WI38 (cell line): ENCODE measurements around the gene RFX3.

Source experiments
- H3K4me3 ChIP-seq: 2 replicates; pipeline ENCODE4 v1.5.1; 2011; ENCODE audit warnings: low read depth, mild to moderate bottlenecking, control low read depth, low read length
- TF ChIP-seq, protein P1 (sequence below): IDR thresholded peaks from 2 replicates; pipeline ENCODE4 v1.5.1; 2012; ENCODE audit warnings: low read depth, mild to moderate bottlenecking, control low read depth, low read length

Gene RFX3

DNA sequence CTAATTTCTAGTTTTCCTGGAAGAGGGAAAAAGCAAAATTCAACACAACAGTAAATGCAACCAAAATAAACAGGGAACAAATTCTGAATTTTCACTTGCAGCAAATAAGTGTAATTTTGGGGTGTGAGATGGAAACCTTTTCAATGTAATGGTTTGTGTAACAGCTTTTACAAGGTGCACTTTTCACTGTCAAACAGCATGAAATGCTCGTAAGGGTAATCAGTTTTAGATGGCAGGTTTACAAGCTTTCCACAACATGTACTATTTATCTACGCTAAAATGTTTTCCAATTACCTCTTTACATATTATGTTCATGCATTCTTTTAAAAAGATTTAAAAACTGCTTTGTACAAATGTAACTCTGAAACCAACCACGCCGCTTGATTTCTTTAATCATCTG lies 115.3 kb downstream of the RFX3 start:
- H3K4me3 ChIP-seq, result no peak overlapping the region
- TF ChIP-seq, protein P1, sequence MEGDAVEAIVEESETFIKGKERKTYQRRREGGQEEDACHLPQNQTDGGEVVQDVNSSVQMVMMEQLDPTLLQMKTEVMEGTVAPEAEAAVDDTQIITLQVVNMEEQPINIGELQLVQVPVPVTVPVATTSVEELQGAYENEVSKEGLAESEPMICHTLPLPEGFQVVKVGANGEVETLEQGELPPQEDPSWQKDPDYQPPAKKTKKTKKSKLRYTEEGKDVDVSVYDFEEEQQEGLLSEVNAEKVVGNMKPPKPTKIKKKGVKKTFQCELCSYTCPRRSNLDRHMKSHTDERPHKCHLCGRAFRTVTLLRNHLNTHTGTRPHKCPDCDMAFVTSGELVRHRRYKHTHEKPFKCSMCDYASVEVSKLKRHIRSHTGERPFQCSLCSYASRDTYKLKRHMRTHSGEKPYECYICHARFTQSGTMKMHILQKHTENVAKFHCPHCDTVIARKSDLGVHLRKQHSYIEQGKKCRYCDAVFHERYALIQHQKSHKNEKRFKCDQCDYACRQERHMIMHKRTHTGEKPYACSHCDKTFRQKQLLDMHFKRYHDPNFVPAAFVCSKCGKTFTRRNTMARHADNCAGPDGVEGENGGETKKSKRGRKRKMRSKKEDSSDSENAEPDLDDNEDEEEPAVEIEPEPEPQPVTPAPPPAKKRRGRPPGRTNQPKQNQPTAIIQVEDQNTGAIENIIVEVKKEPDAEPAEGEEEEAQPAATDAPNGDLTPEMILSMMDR, result no peak

DNA sequence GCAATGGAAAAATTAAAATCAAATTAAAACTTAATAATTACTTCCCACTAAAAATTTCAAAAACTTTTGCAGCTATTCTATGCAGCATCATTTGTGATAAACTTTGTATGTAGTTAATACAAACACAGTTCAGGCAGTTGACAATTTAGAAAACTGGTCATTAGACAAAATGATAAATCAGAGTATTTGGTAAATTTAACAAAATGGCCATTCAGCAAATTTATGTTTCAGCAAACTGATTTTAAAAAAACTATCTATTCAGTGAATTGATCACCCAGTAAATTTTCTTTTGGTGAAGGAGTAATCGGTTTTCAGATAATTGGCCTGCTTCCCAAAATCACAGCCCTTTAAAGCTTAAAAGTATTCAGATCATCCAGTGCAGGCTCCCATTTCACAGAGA lies 116.3 kb downstream of the RFX3 start:
- H3K4me3 ChIP-seq, result no peak overlapping the region
- TF ChIP-seq, protein P1, result no peak

DNA sequence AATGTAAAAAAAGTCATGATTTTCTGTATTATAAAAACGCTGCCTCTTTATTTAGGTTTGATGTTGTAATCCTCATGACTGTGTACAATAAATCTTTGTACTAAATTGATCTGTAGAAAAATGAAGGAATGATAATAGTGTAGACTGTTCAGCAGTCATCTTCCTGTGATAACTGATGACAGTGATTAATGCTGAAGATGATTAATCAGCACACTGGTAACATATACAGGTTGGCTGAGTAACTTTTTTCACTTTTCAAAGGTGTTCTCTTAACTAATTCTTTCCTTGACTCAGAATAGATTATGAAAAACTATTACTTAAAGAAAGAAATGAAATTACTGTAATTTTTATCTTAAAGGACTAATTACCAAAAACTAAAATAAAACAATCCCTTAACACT lies 122.5 kb downstream of the RFX3 start:
- H3K4me3 ChIP-seq, result no peak overlapping the region
- TF ChIP-seq, protein P1, result no peak

DNA sequence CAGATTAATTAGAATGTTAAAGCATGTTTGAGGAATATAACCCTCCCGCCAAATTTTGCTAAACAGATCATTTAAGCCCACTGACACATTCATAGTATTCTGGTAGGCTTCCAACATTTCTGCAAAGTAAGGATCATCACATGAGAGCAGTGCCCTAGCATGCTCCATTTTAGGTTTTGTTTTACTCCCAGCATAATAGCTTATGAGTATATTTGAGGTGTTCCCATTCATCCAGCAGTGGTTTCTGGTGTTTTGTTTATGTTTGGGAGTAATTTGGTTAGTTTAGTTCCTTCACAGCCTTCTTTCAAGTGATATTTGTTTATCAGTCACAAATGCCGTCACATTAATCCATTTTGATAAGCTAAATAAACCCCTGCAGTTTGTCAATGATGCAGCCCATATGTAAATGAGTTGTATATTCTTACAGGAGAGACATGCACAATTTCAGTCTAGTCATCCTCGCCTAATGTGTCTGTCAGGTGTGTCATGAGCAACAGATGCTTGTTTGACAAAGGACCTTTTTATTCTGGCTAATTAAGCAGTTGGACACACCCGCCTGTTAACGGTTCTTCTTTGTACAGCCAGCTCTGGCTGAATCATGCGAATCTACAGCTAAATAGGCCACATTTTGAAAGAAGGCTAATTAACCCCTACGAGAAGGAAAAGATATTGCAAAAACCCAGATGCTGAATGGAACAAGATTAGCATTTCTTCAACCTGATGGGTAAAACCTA lies 124.4 kb downstream of the RFX3 start:
- TF ChIP-seq, protein P1, result no peak
- H3K4me3 ChIP-seq, result no peak overlapping the region

DNA sequence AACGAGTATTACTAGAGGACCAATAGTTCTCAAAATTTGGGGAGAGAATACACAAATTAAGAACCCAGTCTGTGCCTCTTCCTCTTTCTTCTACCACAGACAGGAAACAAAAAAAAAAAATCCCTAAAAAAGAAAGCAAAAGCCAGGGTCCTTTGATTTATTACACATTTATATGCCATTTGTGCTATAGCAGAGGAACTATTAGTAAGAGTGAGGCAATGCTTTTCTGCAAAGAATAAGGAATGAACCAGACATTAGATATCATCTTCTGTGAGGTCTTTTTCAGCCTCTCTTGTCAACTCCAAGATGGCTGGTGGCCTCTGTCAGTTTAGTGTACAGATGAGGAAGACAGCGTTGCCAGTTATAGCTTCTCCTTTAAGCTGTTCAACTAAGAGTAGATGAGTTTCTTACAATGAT lies 127.6 kb downstream of the RFX3 start:
- TF ChIP-seq, protein P1, result no peak
- no peak overlapping the region for H3K4me3 ChIP-seq

DNA sequence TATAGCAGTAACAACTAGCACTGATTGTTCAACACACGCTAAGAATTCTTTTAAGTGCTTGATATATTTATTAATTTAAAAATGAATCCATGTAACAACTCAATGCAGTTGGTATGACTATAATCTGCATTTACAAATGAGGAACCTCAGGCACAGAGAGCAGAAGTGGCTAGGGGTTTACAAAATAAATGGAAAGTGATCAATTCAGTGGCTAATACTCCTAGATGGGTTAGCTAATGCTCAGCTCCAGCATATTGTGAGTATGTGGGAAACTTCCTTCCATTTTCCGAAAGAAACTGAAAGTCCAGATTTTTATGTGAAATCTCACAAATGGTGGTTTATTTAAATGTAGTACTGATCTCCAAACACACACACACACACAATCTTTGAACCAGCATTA lies 128.0 kb downstream of the RFX3 start:
- TF ChIP-seq, protein P1, result no peak
- no peak overlapping the region for H3K4me3 ChIP-seq

DNA sequence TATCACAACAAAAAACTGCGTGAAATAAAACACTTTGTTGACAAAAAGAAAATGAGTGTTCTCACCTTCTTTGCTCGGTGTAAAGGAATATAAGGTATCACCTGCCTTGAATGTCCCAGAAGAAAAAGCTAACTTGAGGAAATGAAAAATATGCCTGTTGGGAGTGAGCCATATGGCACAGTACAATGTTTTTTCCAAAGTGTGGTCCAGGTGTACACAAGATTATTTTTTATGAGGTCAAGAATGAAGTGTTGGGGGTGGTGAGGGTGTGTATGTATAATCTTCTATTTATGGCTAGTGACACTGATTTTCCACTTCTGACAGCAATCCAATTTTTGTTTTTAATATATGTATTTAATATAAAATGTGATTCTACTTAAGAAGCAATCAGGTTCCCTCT lies 134.4 kb downstream of the RFX3 start:
- TF ChIP-seq, protein P1, result no peak
- no peak overlapping the region for H3K4me3 ChIP-seq
